Right lung (tissue), 5 donors: ENCODE measurements around the gene CHKA. TPM values are rescaled to one million over a fixed set of nuclear protein-coding genes. Genes with fewer than 3 reads are reported as not detected.

Experiments used
- DNase-seq, 2 donors: peaks; one replicate each; pipeline ENCODE4 v3.0.0-alpha.2; 2013
- polyA plus RNA-seq, 5 donors: library from polyadenylated mRNA; unstranded; fragments of 120-200 nt; gene quantifications; one replicate each; pipeline versions ENCODE4 v1.2.1 to v1.2.3, GENCODE V29; 2013; ENCODE audit warnings: inconsistent platforms in 1 of 5, low replicate concordance in 1 of 5; ENCODE audit not compliant: insufficient read length in 5 of 5, insufficient read depth in 1 of 5

CHKA gene
- polyA plus RNA-seq, 5 donors = 75.9 to 99.7 (median 82.6) TPM

DNA sequence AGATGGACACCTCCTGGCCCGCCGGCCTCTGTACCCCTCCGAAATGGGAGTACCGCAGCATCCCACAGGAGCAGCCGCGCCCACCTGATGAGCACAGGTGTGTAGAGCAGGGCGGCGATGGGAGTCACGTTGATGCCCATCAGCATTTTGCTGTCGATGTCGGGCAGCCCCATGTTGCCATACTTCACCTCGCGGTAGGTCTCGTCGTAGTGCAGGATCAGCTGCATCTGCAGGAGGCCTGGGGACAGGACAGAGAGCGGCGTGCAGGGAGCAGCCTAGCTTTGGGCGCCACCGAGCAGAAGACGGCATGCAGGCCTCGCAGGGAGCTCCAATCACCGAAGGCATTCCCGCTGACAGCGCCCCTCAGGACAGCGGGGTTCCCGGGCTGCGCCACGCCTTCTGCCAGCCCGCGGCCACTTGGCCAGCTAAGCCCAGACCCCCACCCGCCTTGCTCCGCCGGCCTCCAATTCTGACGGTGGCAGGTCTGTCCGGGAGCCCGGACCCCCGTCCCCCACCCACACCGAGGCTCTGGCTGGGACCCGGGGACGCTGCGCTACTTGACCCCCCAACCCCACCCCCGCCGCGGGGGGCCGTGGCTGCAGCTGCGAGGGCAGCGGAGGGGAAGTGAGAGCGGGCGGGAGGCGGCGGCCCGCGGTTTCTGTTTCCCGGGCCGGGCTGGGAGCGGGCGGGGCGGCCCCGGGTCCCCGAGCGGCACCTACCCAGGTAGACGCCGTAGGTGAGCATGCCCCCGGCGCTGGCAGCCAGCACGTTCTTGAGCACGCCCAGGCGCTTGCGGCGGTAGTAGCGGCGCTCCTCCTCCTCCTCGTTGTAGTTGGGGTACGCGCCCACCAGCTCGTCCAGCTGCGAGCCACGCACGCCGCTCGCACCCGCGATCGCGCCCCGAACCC, 118.0 kb downstream of the CHKA start:
- no peak for DNase-seq

Other genes starting within 250 kb of the CHKA start
- 10 to 100 TPM; 12.3 to 25.2 (median 15.1) TPM for gene UNC93B1, start 117.3 kb downstream of the CHKA start, polyA plus RNA-seq
- gene ALDH3B1, start 111.1 kb downstream of the CHKA start, polyA plus RNA-seq = 10 to 100 TPM; 10.7 to 21.4 (median 11.7) TPM
- 10 to 100 TPM; 41.7 to 90.0 (median 48.3) TPM for gene NDUFS8, start 90.7 kb downstream of the CHKA start, polyA plus RNA-seq
- gene TCIRG1, start 82.4 kb downstream of the CHKA start, polyA plus RNA-seq = 10 to 100 TPM; 27.8 to 46.0 (median 37.7) TPM
- gene KMT5B, start 91.9 kb upstream of the CHKA start, polyA plus RNA-seq = 10 to 100 TPM; 61.0 to 94.6 (median 90.7) TPM
- gene C11orf24, start 150.6 kb upstream of the CHKA start, polyA plus RNA-seq = 10 to 100 TPM; 17.8 to 30.5 (median 22.8) TPM
- gene LRP5, start 191.2 kb upstream of the CHKA start, polyA plus RNA-seq = 10 to 100 TPM; 44.5 to 82.3 (median 60.7) TPM